ENCODE data around the gene PWP1. TPM values are rescaled to one million over a fixed set of nuclear protein-coding genes. Genes with fewer than 3 reads are reported as not detected.

The PWP1 gene
- total RNA-seq, 4 donors from 2014 or later: 75.9 to 104 (median 92.0) TPM

- WGBS, 2 donors: 70 to 71% methylated on average over 7 of the region's 7 CpGs
- Histone ChIP-seq H3K4me1 (peaks cover 0 to 18% (median 0%) of the 10 kb centered on the region in 4 donors), H3K9me3 (no peaks in the 10 kb centered on the region), H3K27ac (peak overlapping the region in 1 of 4 donors; percentile 12), H3K36me3 (no peaks in the 10 kb centered on the region), H3K4me3 (no peak overlapping the region), H3K27me3 (no peaks in the 10 kb centered on the region)
- DNase-seq (ENCODE audit: low spot score in 2 of 2): no peak
- TF ChIP-seq POLR2A (IDR thresholded peaks at IDR 0.05): no peak
These were observed 39.2 kb upstream of the PWP1 start for GRCh38 chr12:107646436-107646835.

- Histone ChIP-seq H3K36me3 (no peaks in the 10 kb centered on the region), H3K4me1 (peaks cover 0 to 18% (median 0%) of the 10 kb centered on the region in 4 donors), H3K27me3 (no peaks in the 10 kb centered on the region), H3K27ac (no peak overlapping the region), H3K4me3 (no peak overlapping the region), H3K9me3 (no peaks in the 10 kb centered on the region)
- WGBS, 2 donors: 39 to 48% methylated on average over 4 of the region's 4 CpGs
- no peak for TF ChIP-seq CTCF (IDR thresholded peaks at IDR 0.05)
- TF ChIP-seq POLR2A (IDR thresholded peaks at IDR 0.05): no peak
- no peak for TF ChIP-seq EP300 (IDR thresholded peaks at IDR 0.05)
- DNase-seq (ENCODE audit: low spot score in 2 of 2): no peak
These were observed 35.9 kb upstream of the PWP1 start for GRCh38 chr12:107649661-107650061.

- WGBS, 2 donors: 55 to 59% methylated on average over 10 of the region's 10 CpGs
- TF ChIP-seq POLR2A (IDR thresholded peaks at IDR 0.05) (no peak), CTCF (IDR thresholded peaks at IDR 0.05) (no peak), EP300 (IDR thresholded peaks at IDR 0.05) (no peak)
- no peaks in the 10 kb centered on the region for H3K36me3 ChIP-seq
- H3K4me1 ChIP-seq: peaks cover 0 to 15% (median 0%) of the 10 kb centered on the region in 4 donors
- no peaks in the 10 kb centered on the region for H3K9me3 ChIP-seq
- H3K27me3 ChIP-seq: no peaks in the 10 kb centered on the region
- H3K27ac ChIP-seq: no peak overlapping the region
- DNase-seq (ENCODE audit: low spot score in 2 of 2): no peak
- no peak overlapping the region for H3K4me3 ChIP-seq
These were observed 34.6 kb upstream of the PWP1 start for GRCh38 chr12:107650977-107651376.

- WGBS, 2 donors: 67 to 80% methylated on average over 10 to 11 of the region's 11 CpGs
- Histone ChIP-seq H3K4me1 (peaks cover 0 to 6% (median 0%) of the 10 kb centered on the region in 4 donors), H3K36me3 (no peaks in the 10 kb centered on the region), H3K27me3 (no peaks in the 10 kb centered on the region), H3K27ac (no peak overlapping the region), H3K4me3 (no peak overlapping the region), H3K9me3 (no peaks in the 10 kb centered on the region)
- TF ChIP-seq CTCF (IDR thresholded peaks at IDR 0.05) (no peak), POLR2A (IDR thresholded peaks at IDR 0.05) (no peak), EP300 (IDR thresholded peaks at IDR 0.05) (no peak)
- DNase-seq (ENCODE audit: low spot score in 2 of 2): no peak
These were observed 33.8 kb upstream of the PWP1 start for GRCh38 chr12:107651571-107652449.

- H3K27ac ChIP-seq: no peak overlapping the region
- no peaks in the 10 kb centered on the region for H3K9me3 ChIP-seq
- no peaks in the 10 kb centered on the region for H3K27me3 ChIP-seq
- peaks cover 0 to 6% (median 0%) of the 10 kb centered on the region in 4 donors for H3K4me1 ChIP-seq
- H3K36me3 ChIP-seq: no peaks in the 10 kb centered on the region
- 54 to 80% methylated on average over 2 of the region's 2 CpGs for whole genome bisulfite sequencing, 2 donors
- no peak for DNase-seq (ENCODE audit: low spot score in 2 of 2)
- no peak overlapping the region for H3K4me3 ChIP-seq
- TF ChIP-seq CTCF (IDR thresholded peaks at IDR 0.05) (no peak), EP300 (IDR thresholded peaks at IDR 0.05) (no peak), POLR2A (IDR thresholded peaks at IDR 0.05) (no peak)
These were observed 32.1 kb upstream of the PWP1 start for GRCh38 chr12:107653519-107653918.
